HG03025 (cell line): Measurements from ENCODE around the gene CEP63.

Source experiments
- ATAC-seq: cut with Tn5 transposase; IDR thresholded peaks from one replicate; pipeline ENCODE4 v1.9.1; 2021; ENCODE audit warnings: mild to moderate bottlenecking, moderate library complexity; ENCODE audit not compliant: unreplicated experiment, low FRiP score

Gene CEP63

DNA sequence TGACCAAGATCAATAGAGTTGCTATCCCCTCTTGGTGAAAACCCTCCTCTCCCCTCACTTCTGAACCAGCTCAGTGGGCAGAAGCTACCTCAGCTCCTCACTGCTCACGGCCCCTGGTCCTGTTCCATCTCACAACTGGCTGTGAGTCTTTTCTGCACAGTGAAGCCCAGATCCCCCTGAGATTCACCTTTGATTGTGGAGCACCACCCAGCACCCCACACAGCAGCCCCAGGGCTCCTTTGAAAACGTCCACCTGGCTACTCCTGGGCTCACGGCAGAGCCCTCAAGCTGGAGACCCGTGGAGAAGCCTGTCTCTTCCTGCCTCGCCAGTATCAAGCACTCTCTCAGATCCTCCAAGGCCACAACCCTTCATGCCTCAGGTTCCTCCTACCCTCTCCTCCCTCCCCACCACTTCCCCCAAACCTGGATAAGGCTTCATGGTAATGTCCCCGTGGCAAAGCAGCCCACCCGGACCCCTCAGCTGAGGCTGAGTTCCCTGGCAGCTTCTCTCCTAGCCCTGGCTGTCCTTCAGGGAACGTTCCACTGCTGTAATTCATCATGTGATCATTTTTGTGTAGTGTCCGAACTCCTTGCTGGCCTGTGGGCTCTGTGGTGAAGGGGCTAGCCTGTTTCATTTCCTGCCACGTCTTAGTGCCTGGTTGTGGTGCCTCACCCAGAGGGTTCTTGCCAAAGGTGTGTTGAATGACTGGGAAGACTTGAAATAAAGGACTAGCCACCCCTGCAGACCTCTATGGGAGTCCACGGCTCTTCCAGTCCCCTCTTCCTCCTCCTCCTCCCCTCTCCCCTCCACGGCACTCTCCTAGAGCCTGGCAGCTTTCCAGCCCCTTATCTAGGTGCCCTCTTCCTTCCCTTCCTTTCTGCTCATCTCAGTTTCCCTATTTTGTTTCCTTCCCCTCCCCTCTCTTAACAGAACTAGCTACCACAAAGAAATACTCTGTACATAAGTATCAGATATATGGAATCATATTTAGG lies 120.5 kb downstream of the CEP63 start:
- no peak for ATAC-seq

DNA sequence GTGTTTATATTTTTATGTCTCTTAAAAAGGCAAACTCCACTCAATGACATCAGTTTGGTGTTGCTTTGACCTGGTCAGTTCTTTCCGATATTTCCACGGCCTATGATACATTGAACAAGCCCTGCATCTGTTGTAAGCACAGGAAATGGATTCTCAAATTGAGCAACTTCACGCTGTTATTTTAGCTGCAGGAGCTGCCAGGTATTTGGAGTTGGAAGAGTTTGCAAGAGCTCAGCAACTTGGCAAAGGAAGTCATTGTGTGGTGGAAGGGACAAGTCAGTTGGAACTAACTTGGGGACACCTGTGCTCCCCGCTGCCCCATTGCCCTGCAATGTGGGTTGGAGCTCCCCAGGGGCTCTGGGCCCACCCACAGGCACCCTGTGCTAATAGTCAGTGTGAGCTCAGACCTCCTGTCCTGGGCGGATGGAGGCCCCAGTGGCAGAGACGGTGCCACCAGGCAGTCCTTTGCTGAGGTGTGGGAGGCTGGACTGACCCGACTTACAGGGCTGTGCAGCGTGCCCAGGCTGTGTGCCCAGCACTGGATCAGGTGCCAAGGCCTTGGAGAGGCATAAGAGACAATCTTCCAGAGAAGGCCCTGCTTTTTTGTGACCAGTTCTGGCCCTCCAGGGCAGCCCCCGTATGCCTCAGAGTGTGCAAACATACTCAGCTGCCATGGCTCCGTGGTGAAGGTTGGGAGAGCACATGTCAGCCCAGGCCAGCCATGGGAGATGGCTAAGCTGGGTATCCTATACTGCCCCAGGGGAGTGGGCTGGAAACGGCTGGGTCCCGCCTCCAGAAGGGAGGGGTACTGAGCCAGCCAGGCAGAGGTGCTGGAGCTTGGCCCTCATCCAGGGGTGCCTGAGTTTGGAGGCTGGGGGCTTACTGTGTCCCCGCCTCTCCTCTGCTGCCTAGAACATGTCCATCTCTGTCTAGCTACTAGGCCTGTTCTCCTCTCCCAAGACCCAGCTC lies 121.5 kb downstream of the CEP63 start:
- ATAC-seq = no peak

DNA sequence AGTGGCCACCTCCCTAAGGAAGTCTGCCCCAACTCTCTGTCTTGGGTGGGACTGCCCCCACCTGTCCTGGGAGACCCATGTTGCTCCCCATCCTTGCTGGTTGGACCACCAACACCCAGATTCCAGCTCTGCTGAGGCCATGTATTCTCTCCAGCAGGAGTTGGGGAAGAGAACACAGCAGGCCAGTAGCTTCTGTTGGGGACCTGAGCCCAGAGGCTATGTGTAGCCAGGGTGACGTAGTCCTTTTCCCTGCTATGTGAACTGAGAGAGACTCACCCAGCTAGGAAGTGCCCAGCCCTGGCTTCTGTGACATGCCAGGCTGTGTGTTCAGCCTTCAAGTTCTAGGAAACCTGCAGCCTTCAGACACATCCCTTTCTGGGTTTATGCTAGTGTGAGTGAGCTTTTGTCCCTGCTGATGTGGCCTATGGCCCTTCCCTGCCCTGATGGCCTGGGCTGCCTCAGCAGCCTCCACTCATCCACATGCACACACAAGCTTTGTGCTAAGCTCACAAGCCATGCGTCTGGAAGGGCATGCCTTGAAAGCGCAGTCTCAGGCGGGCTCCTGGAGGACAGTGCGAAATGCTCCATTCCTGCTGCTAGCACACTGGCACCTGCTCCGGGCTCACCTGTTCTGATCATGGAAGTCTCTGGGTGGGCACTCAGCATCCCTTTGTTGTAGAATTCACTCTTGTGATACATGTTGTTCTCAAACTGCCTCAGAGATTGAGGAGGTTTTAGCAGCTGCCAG lies 122.3 kb downstream of the CEP63 start:
- no peak for ATAC-seq

DNA sequence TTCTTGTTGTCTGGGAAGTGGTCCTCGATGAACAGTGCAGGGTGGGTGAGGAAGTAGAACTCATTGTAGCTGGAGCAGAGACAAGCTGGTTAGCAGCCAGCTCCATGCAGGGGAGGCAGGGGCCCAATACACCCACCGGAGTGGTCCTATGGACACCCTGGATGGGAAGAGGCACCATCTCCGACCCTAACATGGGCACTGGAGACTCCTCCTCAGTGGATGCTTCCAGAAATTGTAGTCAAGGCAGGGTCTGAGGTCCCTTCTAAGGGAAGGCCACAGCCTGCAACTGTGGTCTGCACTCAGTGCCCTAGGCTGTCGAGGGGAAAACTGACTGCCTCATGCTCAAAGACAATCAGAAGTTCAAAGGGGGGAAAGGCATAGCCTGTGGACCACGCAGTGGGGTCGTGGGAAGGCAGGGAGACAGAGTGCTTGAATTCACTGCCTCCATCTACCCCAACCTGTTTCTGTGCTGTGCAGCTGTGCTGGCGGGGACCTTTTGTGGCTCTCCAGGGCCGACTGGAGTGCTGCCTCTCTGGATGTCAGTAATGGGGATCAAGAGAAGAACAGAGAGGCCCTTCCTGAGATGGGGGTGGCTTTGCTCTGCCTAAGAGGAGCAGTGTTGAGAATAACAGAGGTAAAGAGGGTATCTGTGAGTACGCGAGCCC lies 123.0 kb downstream of the CEP63 start:
- no peak for ATAC-seq

DNA sequence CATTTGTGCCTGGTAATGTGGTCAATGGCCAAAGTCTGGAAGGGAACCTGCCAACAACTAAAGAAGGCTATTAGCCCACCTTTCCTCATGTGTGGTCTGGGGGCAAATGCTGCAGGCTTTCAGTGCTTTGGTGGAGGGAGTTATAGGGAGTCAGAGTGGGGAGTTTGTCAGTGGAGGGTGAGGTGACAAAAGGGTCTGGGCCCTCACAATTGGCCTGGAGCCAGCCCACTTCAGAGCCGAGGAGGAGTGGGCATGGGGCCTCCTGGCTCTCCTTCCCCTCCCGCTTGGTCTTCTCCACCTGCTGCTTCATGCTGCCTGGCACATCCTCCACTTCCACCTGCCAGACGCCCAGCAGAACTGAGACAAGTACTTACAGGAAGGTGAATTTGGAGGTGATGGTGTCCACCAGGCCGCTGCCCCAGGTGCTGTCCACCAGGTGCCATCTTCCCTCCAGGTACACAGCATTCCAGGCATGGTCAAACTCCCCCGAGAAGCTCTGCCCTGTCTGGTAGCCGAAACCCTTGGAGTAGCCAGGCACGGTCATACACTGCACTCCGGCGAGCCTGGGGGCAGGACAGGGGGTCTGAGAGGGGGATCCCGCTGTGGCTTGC lies 124.1 kb downstream of the CEP63 start:
- no peak for ATAC-seq

DNA sequence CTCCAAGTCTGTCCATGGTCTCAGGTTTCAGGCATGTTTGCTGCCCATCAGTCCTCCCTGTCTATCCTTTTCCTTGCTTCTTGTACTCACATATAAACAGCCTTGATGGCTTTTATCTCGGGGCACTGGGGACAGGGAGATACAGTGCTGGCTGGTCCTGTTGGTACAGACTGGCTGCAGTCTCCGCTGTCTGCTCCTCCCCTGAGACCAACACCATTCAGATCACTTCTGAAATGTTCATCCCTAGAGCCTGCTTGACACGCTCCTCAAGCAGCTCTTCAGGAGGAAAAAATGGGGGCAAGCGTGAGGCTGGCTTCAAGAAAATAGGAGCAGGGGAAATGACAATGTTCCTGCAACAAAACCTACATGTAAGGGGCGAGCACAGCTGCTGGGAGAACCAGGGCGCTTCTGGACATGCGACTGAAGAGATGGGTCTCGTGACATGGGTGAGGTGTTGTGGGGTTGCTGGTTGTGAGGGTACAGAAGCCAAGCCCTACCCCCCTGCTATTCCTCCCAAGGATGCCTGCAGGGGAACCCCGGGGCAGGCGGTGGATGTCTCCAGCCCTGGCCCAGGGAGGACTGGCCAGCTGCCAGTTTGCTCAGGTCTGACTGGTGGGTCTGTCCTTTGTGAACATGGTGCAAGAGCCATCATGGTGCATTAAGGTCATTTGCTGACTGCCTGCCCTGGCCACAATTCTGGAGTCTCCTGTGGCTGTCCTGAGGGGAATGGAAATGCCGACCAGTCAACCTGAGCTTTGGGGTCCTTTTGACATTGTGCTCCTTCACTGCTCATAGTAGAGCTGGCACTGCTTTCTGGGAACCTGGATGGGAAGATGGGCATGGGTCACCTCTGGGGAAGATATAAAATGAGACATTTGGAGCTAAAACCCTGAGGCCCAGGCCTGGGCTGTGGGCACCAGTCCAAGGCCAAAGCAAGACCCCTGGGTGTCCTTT lies 124.9 kb downstream of the CEP63 start:
- ATAC-seq = no peak

DNA sequence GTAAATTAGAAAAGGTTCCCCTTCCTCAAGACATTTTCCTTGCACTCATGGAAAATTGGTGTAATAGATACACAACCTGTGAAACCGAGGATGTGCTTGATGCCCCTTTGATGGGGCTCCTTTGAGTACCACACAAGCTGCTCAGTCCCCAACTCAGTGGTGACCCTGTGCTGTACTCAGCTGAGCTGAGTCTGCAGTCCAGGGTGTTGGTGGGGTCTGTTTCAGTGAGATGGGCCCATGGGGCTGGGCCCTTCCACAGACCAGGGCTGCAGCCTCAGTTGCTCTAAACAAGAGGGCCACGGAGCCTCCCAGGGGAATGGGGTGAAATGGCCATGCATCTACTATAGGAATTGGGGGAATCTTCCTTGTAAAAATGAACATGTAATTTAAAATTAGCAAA lies 125.7 kb downstream of the CEP63 start:
- no peak for ATAC-seq

DNA sequence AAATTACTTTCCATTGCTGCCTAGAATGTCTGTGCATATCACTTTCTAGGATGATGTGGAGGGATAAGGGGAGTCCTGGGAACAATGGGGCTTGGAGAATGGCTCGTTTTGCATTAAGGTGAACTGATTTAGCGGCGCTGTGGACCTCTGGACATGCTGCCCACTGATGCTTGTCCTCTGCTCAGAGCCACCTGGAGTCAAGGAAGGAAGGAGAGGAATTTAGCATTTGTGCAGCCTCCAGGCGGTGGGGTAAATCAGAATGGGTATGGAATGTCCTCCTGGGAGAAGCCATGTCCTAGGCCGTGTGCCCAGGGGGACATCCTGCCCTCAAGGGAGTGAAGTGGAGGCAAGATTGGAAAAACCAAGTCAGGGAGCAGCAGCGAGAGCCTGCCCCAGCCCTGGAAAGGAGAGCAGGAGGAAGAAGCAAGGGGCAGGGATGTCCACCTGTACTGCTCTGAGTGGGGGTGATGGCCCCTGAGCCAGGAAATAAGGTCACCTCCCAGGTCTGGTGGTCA lies 127.2 kb downstream of the CEP63 start:
- no peak for ATAC-seq

DNA sequence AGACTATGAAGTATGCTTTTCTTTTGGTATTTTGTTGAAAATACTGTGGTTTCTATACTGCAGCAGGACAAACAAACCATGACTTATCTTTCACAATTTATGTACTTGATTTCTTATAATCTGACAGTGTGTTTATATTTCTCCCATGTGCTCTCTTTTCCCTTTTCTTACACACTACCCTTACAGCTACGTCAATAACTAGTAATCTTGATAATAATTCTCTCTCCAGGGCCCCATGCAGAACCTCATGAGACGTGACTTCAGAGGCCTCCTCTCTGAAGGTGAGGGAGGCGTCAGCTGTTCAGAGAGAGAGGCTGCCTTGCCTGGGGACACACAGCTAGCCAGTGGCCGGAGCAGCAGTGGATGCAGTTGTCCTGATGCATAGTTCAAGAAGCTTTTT lies 129.1 kb downstream of the CEP63 start:
- ATAC-seq = no peak

DNA sequence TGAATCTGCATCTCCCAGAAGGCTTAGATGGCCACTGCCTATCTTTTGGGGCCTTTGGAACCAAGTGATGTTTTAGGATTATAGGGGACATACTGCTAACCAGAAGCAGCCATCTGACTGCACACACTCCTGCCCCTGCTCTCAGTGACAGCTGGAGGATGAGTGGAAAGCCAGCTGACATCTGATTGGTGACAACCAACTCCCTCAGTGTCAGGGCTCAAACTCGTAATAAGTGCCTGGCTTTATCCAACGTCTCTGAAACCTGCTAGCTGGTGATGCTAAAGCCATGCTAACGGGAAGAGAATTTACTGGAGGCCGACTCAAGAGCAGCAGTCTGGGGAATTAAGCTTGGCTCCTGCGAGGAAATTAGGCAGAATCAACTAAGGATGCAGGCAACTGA lies 129.9 kb downstream of the CEP63 start:
- ATAC-seq = no peak

DNA sequence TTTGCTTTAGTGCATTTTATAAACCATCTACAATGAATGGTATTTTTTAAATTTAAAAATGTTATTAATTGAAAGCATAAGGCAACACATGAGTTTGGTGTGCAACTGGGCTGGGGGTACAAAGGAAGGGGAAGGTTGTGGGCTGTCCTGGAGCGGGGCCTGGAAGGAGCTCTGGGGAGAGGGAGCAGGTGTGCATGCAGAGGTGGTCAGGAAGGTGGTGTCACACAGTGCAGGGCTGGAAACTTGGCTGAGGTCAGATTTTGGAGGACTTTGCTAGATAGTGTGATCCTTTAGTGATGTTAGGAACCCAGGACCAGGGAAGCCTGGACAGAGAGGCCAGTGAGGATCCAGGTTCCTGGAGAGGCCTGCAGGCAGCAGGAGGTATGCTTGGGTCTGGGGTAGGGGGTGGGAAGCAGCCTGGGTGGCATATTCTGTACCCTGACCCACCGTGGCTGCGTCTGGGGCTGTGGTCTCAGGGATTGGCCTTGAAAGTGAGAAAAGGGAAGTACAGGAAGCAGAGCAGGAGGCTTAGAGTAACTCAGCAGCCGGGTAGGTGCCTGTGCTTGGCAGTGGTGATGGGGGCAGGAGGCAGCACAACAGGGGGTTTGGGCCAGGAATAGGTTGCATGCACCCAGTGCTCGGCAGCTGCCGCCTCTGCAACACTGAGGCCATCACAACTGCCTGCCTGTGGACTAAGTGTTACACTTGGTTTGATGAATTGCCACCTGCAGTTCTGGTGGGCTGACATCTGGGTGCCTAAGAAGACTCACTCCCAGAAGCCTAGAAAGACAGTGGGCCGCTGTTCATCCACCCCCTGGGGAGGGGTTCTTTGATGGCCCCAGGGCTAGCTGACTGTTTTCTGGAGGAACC lies 132.0 kb downstream of the CEP63 start:
- no peak for ATAC-seq

DNA sequence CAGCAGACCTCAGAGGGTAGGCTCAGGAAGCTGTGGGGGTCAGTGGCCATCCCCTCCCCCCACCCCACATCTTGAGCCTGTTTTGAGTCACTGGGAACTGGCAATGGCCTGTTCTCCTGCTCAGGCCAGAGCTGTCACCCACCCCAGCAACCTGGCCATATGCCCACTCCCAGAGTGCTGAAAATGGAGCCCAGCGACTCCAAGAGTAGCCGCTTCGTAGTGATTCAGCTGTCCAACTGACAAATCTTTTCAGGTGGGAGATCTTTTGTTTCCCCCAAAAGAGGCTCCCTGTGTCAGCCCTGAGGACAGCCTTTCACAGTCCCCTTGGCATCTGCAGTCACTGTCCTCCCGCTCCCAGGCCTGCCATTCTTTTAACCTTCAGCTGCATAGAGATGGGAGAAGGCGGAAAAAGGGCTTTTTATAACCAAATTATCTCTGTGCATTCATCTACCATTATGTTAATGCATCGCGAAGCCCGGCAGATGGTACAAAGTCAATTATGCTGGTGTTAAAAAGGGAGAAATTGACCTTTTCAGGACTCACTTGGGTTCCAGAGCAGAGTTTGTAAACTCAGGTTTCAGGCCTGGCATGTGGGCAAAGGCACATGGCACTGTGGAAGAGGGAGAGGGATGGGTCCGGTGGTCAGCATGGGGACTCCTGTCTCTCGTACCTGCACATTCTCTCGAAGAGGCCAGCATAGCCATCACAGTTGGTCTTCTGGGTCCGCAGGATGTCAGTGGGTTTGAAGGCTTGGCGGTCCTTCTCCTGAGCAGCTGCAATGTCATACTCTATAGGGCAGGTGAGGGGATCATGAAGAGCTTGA lies 132.8 kb downstream of the CEP63 start:
- ATAC-seq = no peak

DNA sequence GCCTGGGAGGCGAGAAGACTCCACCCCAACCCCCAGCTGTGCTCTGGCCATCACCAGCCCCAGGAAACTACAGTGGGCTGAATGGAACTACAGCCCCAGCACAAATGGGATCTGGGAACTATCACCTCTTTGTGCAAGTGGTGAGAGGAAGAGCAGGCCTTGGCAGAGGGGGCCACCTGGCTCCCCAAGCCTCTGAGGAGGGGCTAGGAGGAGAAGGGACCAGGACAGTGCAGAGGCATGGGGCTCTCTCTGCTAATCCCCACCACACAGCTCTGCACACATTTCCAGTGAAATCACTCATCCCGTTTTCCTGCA lies 133.4 kb downstream of the CEP63 start:
- no peak for ATAC-seq

DNA sequence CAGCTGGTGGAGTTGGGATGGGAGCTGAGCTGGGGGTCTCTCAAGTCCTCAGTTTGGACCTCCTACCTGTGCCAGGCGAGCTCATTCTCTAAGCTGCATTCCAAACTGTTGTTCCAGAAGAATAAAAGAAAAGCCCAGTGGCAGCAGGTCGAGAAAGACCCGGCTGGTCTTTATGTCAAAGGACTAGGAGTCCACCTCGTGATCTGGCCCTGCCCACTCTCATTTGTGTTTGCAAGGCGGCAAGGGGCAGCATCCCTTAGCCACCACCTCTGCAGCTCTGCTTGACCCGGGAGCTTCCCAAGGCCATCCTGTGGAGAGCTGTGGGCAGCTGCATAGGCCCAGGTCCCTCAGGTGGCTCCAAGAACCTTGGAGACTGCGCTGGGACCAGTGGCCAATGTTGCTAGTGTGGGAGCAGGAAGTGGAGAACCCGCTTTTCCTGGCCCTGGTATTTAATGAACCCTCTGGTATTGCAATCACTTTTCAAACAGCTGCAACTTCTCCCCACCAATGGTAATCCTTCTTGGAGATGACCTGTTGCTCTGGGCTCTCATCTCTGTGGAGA lies 134.1 kb downstream of the CEP63 start:
- ATAC-seq = no peak

DNA sequence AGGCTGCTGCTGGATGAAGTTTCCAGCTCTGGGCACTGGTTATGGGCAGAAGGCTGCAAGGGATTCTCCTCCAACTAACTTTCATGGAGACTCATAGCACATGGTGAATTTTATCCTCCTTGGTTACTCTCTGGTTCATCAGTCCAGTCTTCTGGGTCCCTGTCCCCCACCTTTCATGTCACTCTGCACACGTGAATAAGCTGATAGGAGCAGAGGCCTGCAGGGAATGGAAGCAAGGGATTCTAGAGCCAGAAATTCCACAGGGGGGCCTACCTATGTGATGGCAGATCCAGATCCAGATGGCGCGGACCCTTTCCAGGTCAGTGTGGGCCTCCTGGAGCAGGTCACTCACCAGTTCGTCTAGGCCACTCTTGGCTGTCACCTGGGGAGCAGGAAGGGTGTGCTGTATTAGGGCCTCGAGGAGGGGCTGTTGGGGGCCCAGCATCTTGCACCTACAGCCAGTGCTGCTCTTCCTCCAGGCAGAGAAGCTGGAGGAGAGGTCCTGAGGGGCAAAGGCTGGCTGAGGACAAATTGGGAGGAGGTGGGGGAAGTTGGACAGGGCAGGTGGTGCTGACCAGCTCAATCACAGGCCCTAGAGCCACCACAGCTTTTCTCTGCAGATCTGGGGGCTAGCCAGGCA lies 134.7 kb downstream of the CEP63 start:
- no peak for ATAC-seq

DNA sequence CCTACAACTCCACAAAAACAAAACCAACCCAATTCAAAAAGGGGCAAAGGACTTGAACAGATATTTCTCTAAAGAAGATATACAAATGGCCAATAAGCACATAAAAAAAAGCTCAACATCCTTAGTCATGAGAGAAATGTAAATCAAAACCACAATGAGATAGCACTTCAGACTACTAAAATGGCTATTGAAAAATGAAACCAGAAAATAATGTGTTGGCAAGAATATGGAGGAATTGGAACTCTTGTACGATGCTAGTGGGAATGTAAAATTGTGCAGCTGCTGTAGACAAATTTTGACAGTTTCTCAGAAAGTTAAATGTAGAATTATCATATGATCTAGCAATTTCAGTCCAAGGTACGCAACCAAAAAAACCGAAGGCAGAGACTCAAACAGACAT lies 136.0 kb downstream of the CEP63 start:
- ATAC-seq = no peak
